ENCODE data around the gene KLRG1. TPM values are rescaled to one million over a fixed set of nuclear protein-coding genes. Genes with fewer than 3 reads are reported as not detected.

KLRG1 gene
- total and polyA plus RNA-seq, 2 of the 4 experiments (the other 2 are of a cell fraction), result 0.36 to 0.54 TPM

DNA sequence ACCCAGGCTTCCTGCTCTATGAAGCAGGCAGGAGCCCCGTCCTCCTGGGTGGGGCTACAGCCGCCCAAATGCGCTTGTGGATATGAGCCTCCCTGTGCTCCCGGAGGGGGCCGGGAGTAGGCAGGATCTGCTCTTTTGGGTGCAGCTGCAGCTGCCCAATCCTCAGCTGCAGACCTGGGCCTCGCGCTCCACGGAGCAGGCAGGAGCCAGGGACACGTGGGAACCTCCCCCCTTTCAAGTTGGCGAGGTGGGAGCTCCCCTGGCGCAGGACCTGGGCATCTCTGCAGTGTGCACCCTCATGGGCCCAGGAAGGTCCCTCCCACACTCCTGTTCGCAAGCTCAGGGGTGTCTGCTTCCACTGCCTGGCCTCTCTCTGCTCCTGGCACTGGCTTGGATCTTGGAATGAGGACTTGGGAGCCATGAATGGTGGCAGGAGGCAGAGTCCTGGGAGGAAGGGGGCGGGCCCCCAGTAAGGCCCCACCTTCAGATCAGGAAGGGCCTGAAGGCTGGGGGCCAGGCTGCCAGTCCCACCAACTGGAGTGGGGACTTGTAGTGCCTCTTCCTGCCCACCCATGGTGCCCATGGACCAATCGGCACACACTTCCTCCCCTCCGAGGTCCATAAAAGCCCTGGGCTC is 61.3 kb downstream of the KLRG1 start:
- Histone ChIP-seq H3K27ac (ENCODE audit: insufficient read depth, low read length) (no peak overlapping the region), H2BK120ac (ENCODE audit: low read depth, low read length) (no peak overlapping the region), H2BK20ac (ENCODE audit: low read depth, low read length) (no peak overlapping the region), H4K8ac (ENCODE audit: low read depth in 2 of 2, low read length in 2 of 2) (no peak overlapping the region), H4K20me1 (ENCODE audit: insufficient read depth, low read length) (no peaks in the 10 kb centered on the region), H2BK15ac (ENCODE audit: low read depth, low read length) (no peak overlapping the region), H3K56ac (ENCODE audit: extremely low read depth, insufficient read depth, low read length) (no peak overlapping the region), H3K9me1 (ENCODE audit: insufficient read depth, low read length) (no peaks in the 10 kb centered on the region), H2BK5ac (ENCODE audit: low read depth, low read length, poor library complexity, severe bottlenecking) (no peak overlapping the region), H3K18ac (ENCODE audit: low read depth, low read length) (no peak overlapping the region), H3K14ac (replicated peaks; ENCODE audit: low read depth, low read length) (no peak overlapping the region), H3K4me3 (ENCODE audit: insufficient read depth, low read depth, low read length) (no peak overlapping the region), H3K4me1 (ENCODE audit: control insufficient read depth, insufficient read depth, low read length) (no peaks in the 10 kb centered on the region), H2AK5ac (ENCODE audit: low read depth, low read length) (no peak overlapping the region), H2AFZ (replicated peaks; ENCODE audit: low read length, poor library complexity) (peak overlapping the region; percentile 43), H3K9ac (ENCODE audit: low read depth, low read length) (no peak overlapping the region), H3K4ac (ENCODE audit: low read depth, low read length) (no peak overlapping the region), H3K79me1 (ENCODE audit: low read depth in 1 of 2, low read length in 2 of 2) (no peaks in the 10 kb centered on the region), H3K36me3 (ENCODE audit: control insufficient read depth, insufficient read depth, low read length) (no peaks in the 10 kb centered on the region), H3K4me2 (ENCODE audit: low read depth, low read length) (no peak overlapping the region), H2AK9ac (replicated peaks; ENCODE audit: low read depth, low read length, poor library complexity) (no peak overlapping the region), H3K23ac (ENCODE audit: low read depth, low read length) (no peak overlapping the region), H4K91ac (ENCODE audit: insufficient read depth, low read depth, low read length) (no peak overlapping the region), H3K9me3 (ENCODE audit: control insufficient read depth, insufficient read depth, low read length) (no peaks in the 10 kb centered on the region), H4K5ac (ENCODE audit: low read depth, low read length) (no peak overlapping the region), H3K27me3 (ENCODE audit: control insufficient read depth, insufficient read depth, low read length) (peaks cover 10% of the 10 kb centered on the region)
- WGBS, 2 experiments (ENCODE audit: extremely low coverage in 2 of 2, insufficient read length in 1 of 2), result 78% methylated on average over 5 of the region's 15 CpGs; no CpG with 5 or more reads in 1 of the 2 experiments
- intact Hi-C loops (cut with micrococcal nuclease), result no loop called here
- TF ChIP-seq MXI1 (IDR thresholded peaks at IDR 0.05; ENCODE audit: borderline replicate concordance, low read depth, low read length), result no peak
- ChIA-PET POLR2A (ENCODE audit: unreplicated experiment) (no interaction called here), CTCF (interaction anchor here (0.9 to 2.1 kb wide), 4 partner anchors 12 to 507 kb away, joined by 3 to 12 read pairs (median 6); no protein-coding TSS in a partner anchor)
- no peak for ATAC-seq (ENCODE audit: low read depth)
- dilution Hi-C loops (cut with HindIII; ENCODE audit: low sequenced_read_pairs, unreplicated experiment), result no loop called here
- in situ Hi-C loops (cut with MboI; ENCODE audit: low sequenced_read_pairs), result no loop called here
- no peak for DNase-seq
- BruUV-seq (replicated peaks), result no TSS peak

Measured in IMR-90 (cell line).